ENCODE measurements around the gene BTNL9. TPM values are rescaled to one million over a fixed set of nuclear protein-coding genes. Genes with fewer than 3 reads are reported as not detected.

The BTNL9 gene
- total RNA-seq, 1 donor from 2014 or later = not detected

- no peak for TF ChIP-seq CTCF (IDR thresholded peaks at IDR 0.05; ENCODE audit: insufficient read depth, low read length, poor library complexity, severe bottlenecking)
- Histone ChIP-seq H3K4me3 (ENCODE audit: low read depth, low read length) (no peak overlapping the region), H3K27me3 (ENCODE audit: control insufficient read depth, insufficient read depth, low read length) (no peaks in the 10 kb centered on the region), H3K36me3 (ENCODE audit: control insufficient read depth, insufficient read depth, low read length) (no peaks in the 10 kb centered on the region)
- DNase-seq (ENCODE audit: low read depth) = no peak
These were observed 977 bp downstream of the BTNL9 start for GRCh38 chr5:181041043-181041442.

GRCh38 chr5:181042036-181042713, 2.1 kb downstream of the BTNL9 start:
- no peak overlapping the region for H3K4me3 ChIP-seq (ENCODE audit: low read depth, low read length)
- no peak for DNase-seq (ENCODE audit: low read depth)
- H3K36me3 ChIP-seq (ENCODE audit: control insufficient read depth, insufficient read depth, low read length) = no peaks in the 10 kb centered on the region
- no peak for TF ChIP-seq CTCF (IDR thresholded peaks at IDR 0.05; ENCODE audit: insufficient read depth, low read length, poor library complexity, severe bottlenecking)
- H3K27me3 ChIP-seq (ENCODE audit: control insufficient read depth, insufficient read depth, low read length) = no peaks in the 10 kb centered on the region

GRCh38 chr5:181042722-181043121, 2.7 kb downstream of the BTNL9 start:
- DNase-seq (ENCODE audit: low read depth) = no peak
- Histone ChIP-seq H3K27me3 (ENCODE audit: control insufficient read depth, insufficient read depth, low read length) (no peaks in the 10 kb centered on the region), H3K36me3 (ENCODE audit: control insufficient read depth, insufficient read depth, low read length) (no peaks in the 10 kb centered on the region), H3K4me3 (ENCODE audit: low read depth, low read length) (no peak overlapping the region)
- no peak for TF ChIP-seq CTCF (IDR thresholded peaks at IDR 0.05; ENCODE audit: insufficient read depth, low read length, poor library complexity, severe bottlenecking)

GRCh38 chr5:181043285-181044092, 3.4 kb downstream of the BTNL9 start:
- DNase-seq (ENCODE audit: low read depth) = no peak
- TF ChIP-seq CTCF (IDR thresholded peaks at IDR 0.05; ENCODE audit: insufficient read depth, low read length, poor library complexity, severe bottlenecking) = no peak
- H3K36me3 ChIP-seq (ENCODE audit: control insufficient read depth, insufficient read depth, low read length) = no peaks in the 10 kb centered on the region
- H3K27me3 ChIP-seq (ENCODE audit: control insufficient read depth, insufficient read depth, low read length) = no peaks in the 10 kb centered on the region
- no peak overlapping the region for H3K4me3 ChIP-seq (ENCODE audit: low read depth, low read length)

GRCh38 chr5:181044093-181044599, 4.1 kb downstream of the BTNL9 start:
- Histone ChIP-seq H3K4me3 (ENCODE audit: low read depth, low read length) (no peak overlapping the region), H3K27me3 (ENCODE audit: control insufficient read depth, insufficient read depth, low read length) (no peaks in the 10 kb centered on the region), H3K36me3 (ENCODE audit: control insufficient read depth, insufficient read depth, low read length) (no peaks in the 10 kb centered on the region)
- TF ChIP-seq CTCF (IDR thresholded peaks at IDR 0.05; ENCODE audit: insufficient read depth, low read length, poor library complexity, severe bottlenecking) = no peak
- no peak for DNase-seq (ENCODE audit: low read depth)
